CD4-positive, alpha-beta memory T cell (primary cell): ENCODE results near the gene KIAA0586. TPM values are rescaled to one million over a fixed set of nuclear protein-coding genes. Genes with fewer than 3 reads are reported as not detected.
"Not testable (repeated sequence)": the region's sequence is repeated elsewhere in the genome, so short reads cannot be mapped to it uniquely, and the experiment has no call there.

Experiments used
- CTCF ChIA-PET: fragments of 350-600 bp; sonication (Branson Sonifier 250); formaldehyde crosslinking; loops from one replicate; lab custom pipeline; 2021; ENCODE audit warnings: inconsistent platforms; ENCODE audit not compliant: partially characterized antibody; lab: Charles Lee
- POLR2A ChIA-PET: fragments of 350-600 bp; sonication (Branson Sonifier 250); formaldehyde crosslinking; loops from one replicate; lab custom pipeline; 2021; ENCODE audit not compliant: partially characterized antibody; lab: Charles Lee
- DNase-seq, 5 donors: peaks; one replicate each; pipeline versions ENCODE4 v3.0.0 to v3.0.0-alpha.2; 2020 to 2022; ENCODE audit warnings: mixed read lengths in 1 of 5
- H3K27ac ChIP-seq: one replicate; pipeline ENCODE4 v1.7.0; 2013; ENCODE audit warnings: low read depth, low read length
- H3K27me3 ChIP-seq: 2 replicates; pipeline ENCODE4 v1.7.0; 2013; ENCODE audit warnings: mild to moderate bottlenecking, low read length, moderate library complexity; ENCODE audit not compliant: insufficient read depth
- H3K36me3 ChIP-seq: 2 replicates; pipeline ENCODE4 v1.7.0; 2013; ENCODE audit warnings: mild to moderate bottlenecking, low read length, moderate library complexity; ENCODE audit not compliant: insufficient read depth
- H3K4me1 ChIP-seq: 2 replicates; pipeline ENCODE4 v1.7.0; 2013; ENCODE audit warnings: mild to moderate bottlenecking, low read length, moderate library complexity; ENCODE audit not compliant: insufficient read depth
- H3K4me3 ChIP-seq, 2 donors: one replicate each; pipeline ENCODE4 v1.7.0; 2013; ENCODE audit warnings: low read length in 2 of 2, mild to moderate bottlenecking in 1 of 2
- H3K9me3 ChIP-seq, 2 donors: one replicate each; pipeline ENCODE4 v1.7.0; 2013; ENCODE audit warnings: low read length in 2 of 2, control low read depth in 1 of 2; ENCODE audit not compliant: control insufficient read depth in 1 of 2
- H3K27ac Mint-ChIP-seq, 7 donors: one replicate each; pipeline ENCODE4 v1.8.0; 2020 to 2021; ENCODE audit warnings: mixed read lengths in 7 of 7, mild to moderate bottlenecking in 6 of 7, inconsistent platforms in 3 of 7, moderate library complexity in 3 of 7
- H3K27me3 Mint-ChIP-seq, 2 donors: one replicate each; pipeline ENCODE4 v1.8.0; 2020 to 2021; ENCODE audit warnings: mixed read lengths in 2 of 2
- H3K36me3 Mint-ChIP-seq, 2 donors: one replicate each; pipeline ENCODE4 v1.8.0; 2020 to 2021; ENCODE audit warnings: mixed read lengths in 2 of 2, inconsistent platforms in 1 of 2, mild to moderate bottlenecking in 1 of 2
- H3K4me1 Mint-ChIP-seq, 4 donors: one replicate each; pipeline ENCODE4 v1.8.0; 2020 to 2021; ENCODE audit warnings: mixed read lengths in 4 of 4, mild to moderate bottlenecking in 1 of 4
- H3K4me3 Mint-ChIP-seq, 8 donors: one replicate each; pipeline ENCODE4 v1.8.0; 2020 to 2021; ENCODE audit warnings: mixed read lengths in 8 of 8, mild to moderate bottlenecking in 7 of 8, moderate library complexity in 6 of 8, inconsistent platforms in 3 of 8
- H3K9me3 Mint-ChIP-seq, 8 donors: one replicate each; pipeline ENCODE4 v1.8.0; 2020 to 2021; ENCODE audit warnings: mixed read lengths in 8 of 8, mild to moderate bottlenecking in 5 of 8, inconsistent platforms in 3 of 8, moderate library complexity in 1 of 8
- intact Hi-C: fragments of 100-400 bp; cut with micrococcal nuclease; formaldehyde crosslinking; loops from one replicate; pipeline ENCODE4 v1.15.1; 2023
- polyA plus RNA-seq, 2 donors: library from polyadenylated mRNA; unstranded; fragments of 300-500 nt; fragmentation: Illumina TruSeq; gene quantifications; one replicate each; pipeline ENCODE4 v1.2.3, GENCODE V29; 2021
- total RNA-seq, 2 experiments: library from RNA; stranded (reverse); gene quantifications; one replicate each; pipeline ENCODE4 v1.2.3, GENCODE V29; 2021

Gene KIAA0586
- total and polyA plus RNA-seq, 4 experiments from 2014 or later: 13.7 to 48.2 (median 34.0) TPM

DNA sequence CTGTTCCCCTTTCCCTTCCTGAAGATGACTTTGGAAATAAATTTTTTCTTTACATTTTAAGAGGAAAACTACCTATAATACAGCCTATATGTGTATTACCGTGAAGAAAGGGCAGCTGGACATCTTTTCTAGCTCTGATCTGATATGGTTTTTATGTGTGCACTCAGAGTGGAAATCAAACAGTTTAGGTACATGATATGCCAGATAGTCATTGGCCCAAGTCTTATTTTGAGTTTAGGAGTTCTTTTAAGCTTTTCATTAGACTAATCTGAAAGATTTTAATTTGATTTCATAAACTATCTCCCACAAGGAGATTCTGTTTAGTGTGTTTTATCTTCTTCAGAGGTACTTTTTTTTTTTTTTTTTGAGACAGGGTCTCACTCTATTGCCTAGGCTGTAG, 48.8 kb downstream of the KIAA0586 start:
- H3K27me3 Mint-ChIP-seq: no peaks in the 10 kb centered on the region
- no peak overlapping the region for H3K27ac ChIP-seq
- DNase-seq: no peak
- no peaks in the 10 kb centered on the region for H3K27me3 ChIP-seq
- H3K4me1 ChIP-seq: no peaks in the 10 kb centered on the region
- H3K9me3 Mint-ChIP-seq: no peaks in the 10 kb centered on the region
- intact Hi-C loops: no loop called here
- peaks cover 0 to 5% (median under 1%) of the 10 kb centered on the region in 4 donors for H3K4me1 Mint-ChIP-seq
- H3K36me3 ChIP-seq: peaks cover 21% of the 10 kb centered on the region
- no peak overlapping the region for H3K4me3 ChIP-seq
- no peaks in the 10 kb centered on the region for H3K9me3 ChIP-seq
- no peak overlapping the region for H3K4me3 Mint-ChIP-seq
- ChIA-PET POLR2A (no interaction called here), CTCF (interaction anchor here (1.1 kb wide), 1 partner anchor 21 kb away, joined by 3 read pairs; no protein-coding TSS in a partner anchor)
- peaks cover 70 to 71% of the 10 kb centered on the region in 2 donors for H3K36me3 Mint-ChIP-seq
- peak overlapping the region in 2 of 7 donors; percentile 19 to 29 for H3K27ac Mint-ChIP-seq

DNA sequence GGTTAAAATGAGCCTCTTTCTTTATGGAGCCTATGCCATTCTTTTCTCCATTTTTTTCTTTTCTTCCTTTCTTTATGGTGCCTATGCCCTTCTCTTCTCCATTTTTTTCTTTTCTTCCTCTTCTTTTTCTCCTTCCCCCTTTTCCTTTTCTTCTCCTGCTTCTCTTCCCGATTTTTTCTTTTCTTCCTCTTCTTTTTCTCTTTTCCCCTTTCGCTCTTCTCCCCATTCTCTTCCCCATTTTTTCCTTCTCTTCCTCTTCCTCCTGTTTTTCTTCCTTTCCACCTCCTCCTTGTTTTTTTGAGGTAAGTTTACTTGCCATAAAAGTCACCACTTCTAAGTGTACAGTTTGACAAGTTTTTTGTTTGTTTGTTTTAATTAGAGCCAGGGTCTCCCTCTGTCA, 50.1 kb downstream of the KIAA0586 start:
- Mint-ChIP-seq H3K27ac (no peak overlapping the region), H3K9me3 (no peaks in the 10 kb centered on the region), H3K36me3 (peaks cover 63 to 69% of the 10 kb centered on the region in 2 donors), H3K4me1 (peaks cover 0 to 5% (median under 1%) of the 10 kb centered on the region in 4 donors), H3K27me3 (no peaks in the 10 kb centered on the region), H3K4me3 (no peak overlapping the region)
- intact Hi-C loops: no loop called here
- Histone ChIP-seq H3K27me3 (no peaks in the 10 kb centered on the region), H3K36me3 (peaks cover 21% of the 10 kb centered on the region), H3K4me3 (no peak overlapping the region), H3K9me3 (no peaks in the 10 kb centered on the region), H3K27ac (no peak overlapping the region), H3K4me1 (no peaks in the 10 kb centered on the region)
- ChIA-PET POLR2A (no interaction called here), CTCF (interaction anchor here (1.1 kb wide), 1 partner anchor 10 kb away, joined by 3 read pairs; no protein-coding TSS in a partner anchor)
- DNase-seq: no peak

DNA sequence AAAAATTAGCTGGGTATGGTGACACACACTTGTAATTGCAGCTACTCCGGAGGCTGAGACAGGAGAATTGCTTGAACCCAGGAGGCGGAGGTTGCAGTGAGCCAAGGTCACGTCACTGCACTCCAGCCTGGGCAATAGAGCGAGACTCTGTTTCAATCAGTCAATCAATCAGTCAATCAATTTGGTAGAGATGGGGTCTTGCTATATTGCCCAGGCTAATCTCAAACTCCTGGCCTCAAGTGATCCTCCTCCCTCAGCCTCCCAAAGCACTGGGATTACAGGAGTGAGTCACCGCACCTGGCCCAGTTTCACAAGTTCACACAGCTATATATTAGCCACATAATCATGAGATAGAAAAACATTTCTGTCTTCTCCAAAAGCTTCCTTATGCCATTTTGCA, 50.8 kb downstream of the KIAA0586 start:
- H3K4me3 ChIP-seq, DNase-seq, H3K27me3 ChIP-seq, POLR2A ChIA-PET, H3K27ac Mint-ChIP-seq, H3K4me1 Mint-ChIP-seq, H3K9me3 Mint-ChIP-seq, H3K4me3 Mint-ChIP-seq, H3K9me3 ChIP-seq, CTCF ChIA-PET, H3K27ac ChIP-seq, H3K4me1 ChIP-seq, H3K27me3 Mint-ChIP-seq, intact Hi-C loops: not testable (repeated sequence)
- H3K36me3 ChIP-seq: peaks cover 21% of the 10 kb centered on the region
- peaks cover 66 to 71% of the 10 kb centered on the region in 2 donors for H3K36me3 Mint-ChIP-seq

- Mint-ChIP-seq H3K36me3 (peaks cover 56 to 61% of the 10 kb centered on the region in 2 donors), H3K27me3 (no peaks in the 10 kb centered on the region), H3K9me3 (no peaks in the 10 kb centered on the region), H3K27ac (peak overlapping the region in 1 of 7 donors; percentile 54), H3K4me1 (peaks cover 0 to 5% (median under 1%) of the 10 kb centered on the region in 4 donors), H3K4me3 (no peak overlapping the region)
- DNase-seq: no peak
- H3K36me3 ChIP-seq: peaks cover 14% of the 10 kb centered on the region
- H3K4me3 ChIP-seq: no peak overlapping the region
- H3K27ac ChIP-seq: no peak overlapping the region
- ChIA-PET CTCF (no interaction called here), POLR2A (no interaction called here)
- H3K27me3 ChIP-seq: no peaks in the 10 kb centered on the region
- intact Hi-C loops: no loop called here
- no peaks in the 10 kb centered on the region for H3K4me1 ChIP-seq
- H3K9me3 ChIP-seq: no peaks in the 10 kb centered on the region
These were observed 52.5 kb downstream of the KIAA0586 start for GRCh38 chr14:58479975-58480374.

DNA sequence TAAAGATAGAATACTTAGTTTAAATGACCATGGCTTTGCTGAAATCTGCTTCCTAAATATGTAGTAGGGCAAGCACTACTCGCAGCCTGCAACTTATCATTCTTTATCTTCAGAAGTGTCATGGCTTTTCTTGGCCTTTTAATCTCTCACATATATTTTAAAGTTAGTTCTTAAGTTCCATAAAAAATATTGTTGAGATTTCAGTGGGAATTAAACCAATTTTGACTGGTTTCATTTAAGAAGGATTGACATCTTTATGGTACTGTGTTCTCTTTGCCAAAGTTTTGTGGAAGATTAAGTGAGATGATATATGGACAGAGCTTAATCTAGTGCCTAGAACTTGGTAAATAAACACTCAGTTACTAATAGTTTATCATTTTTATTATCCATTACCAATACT, 56.7 kb downstream of the KIAA0586 start:
- ChIA-PET POLR2A (no interaction called here), CTCF (no interaction called here)
- Histone ChIP-seq H3K27me3 (no peaks in the 10 kb centered on the region), H3K4me1 (no peaks in the 10 kb centered on the region), H3K36me3 (peaks cover 4% of the 10 kb centered on the region), H3K9me3 (no peaks in the 10 kb centered on the region), H3K27ac (no peak overlapping the region), H3K4me3 (no peak overlapping the region)
- intact Hi-C loops: no loop called here
- H3K9me3 Mint-ChIP-seq: no peaks in the 10 kb centered on the region
- peaks cover 56 to 57% of the 10 kb centered on the region in 2 donors for H3K36me3 Mint-ChIP-seq
- no peak overlapping the region for H3K27ac Mint-ChIP-seq
- H3K4me3 Mint-ChIP-seq: no peak overlapping the region
- no peaks in the 10 kb centered on the region for H3K27me3 Mint-ChIP-seq
- H3K4me1 Mint-ChIP-seq: peaks cover 0 to 5% (median 0%) of the 10 kb centered on the region in 4 donors
- DNase-seq: no peak

DNA sequence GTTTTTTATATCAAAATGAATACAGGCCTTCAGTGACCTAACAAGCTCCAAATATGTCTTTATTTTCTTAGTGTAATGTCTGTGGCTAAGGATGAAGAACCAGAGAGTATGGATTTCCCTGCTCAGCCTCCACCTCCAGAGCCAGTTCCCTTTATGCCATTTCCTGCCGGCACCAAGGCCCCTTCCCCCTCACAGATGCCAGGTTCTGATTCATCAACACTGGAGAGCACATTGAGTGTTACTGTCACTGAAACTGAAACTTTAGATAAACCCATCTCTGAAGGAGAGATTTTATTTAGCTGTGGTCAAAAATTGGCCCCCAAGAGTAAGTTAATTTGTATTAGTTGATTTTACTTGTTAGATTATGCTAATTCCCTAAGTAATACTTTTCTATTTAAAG, 61.0 kb downstream of the KIAA0586 start:
- CTCF ChIA-PET: interaction anchor here (1.1 to 2.1 kb wide), 3 partner anchors 9 to 92 kb away, joined by 3 to 7 read pairs (median 6); partner anchors contain the start of gene TOMM20L
- no peak overlapping the region for H3K4me3 Mint-ChIP-seq

DNA sequence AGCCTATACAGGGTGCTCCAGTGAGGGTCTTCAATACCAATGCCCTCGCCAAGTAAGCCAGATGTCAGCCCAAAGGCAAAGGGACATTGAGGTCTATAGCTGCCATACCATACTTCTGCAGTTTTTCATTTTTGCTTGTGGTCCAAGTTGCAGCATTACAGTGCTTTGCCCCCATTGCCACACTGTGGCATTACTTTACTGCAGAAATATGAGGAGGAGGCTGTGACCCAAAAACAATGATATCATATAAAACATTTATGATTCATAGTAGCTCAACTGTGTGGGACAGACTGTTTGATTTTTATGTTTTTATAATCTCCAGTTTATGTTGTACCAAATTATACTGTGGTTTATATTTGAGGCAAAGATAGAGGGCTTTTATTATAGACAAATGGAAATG, 64.1 kb downstream of the KIAA0586 start:
- Mint-ChIP-seq H3K36me3 (peaks cover 31 to 39% of the 10 kb centered on the region in 2 donors), H3K9me3 (no peaks in the 10 kb centered on the region), H3K27me3 (no peaks in the 10 kb centered on the region), H3K4me3 (no peak overlapping the region), H3K27ac (no peak overlapping the region), H3K4me1 (no peaks in the 10 kb centered on the region)
- intact Hi-C loops: no loop called here
- POLR2A ChIA-PET: no interaction called here
- H3K27ac ChIP-seq: no peak overlapping the region
- H3K4me1 ChIP-seq: no peaks in the 10 kb centered on the region
- DNase-seq: no peak
- no peaks in the 10 kb centered on the region for H3K9me3 ChIP-seq
- no peaks in the 10 kb centered on the region for H3K27me3 ChIP-seq
- peaks cover 19% of the 10 kb centered on the region for H3K36me3 ChIP-seq
- CTCF ChIA-PET: interaction anchor here (1.3 kb wide), 1 partner anchor 10 kb away, joined by 3 read pairs; no protein-coding TSS in a partner anchor
- no peak overlapping the region for H3K4me3 ChIP-seq

More for the DNA sequence above, 61.0 kb downstream of the KIAA0586 start:
- no peak overlapping the region for H3K4me3 ChIP-seq
- Mint-ChIP-seq H3K27ac (no peak overlapping the region), H3K9me3 (no peaks in the 10 kb centered on the region), H3K36me3 (peaks cover 39% of the 10 kb centered on the region in 2 donors), H3K4me1 (no peaks in the 10 kb centered on the region), H3K27me3 (no peaks in the 10 kb centered on the region)
- peaks cover 12% of the 10 kb centered on the region for H3K36me3 ChIP-seq
- no peaks in the 10 kb centered on the region for H3K4me1 ChIP-seq
- no peaks in the 10 kb centered on the region for H3K27me3 ChIP-seq
- DNase-seq: no peak
- intact Hi-C loops: no loop called here
- H3K27ac ChIP-seq: no peak overlapping the region
- no peaks in the 10 kb centered on the region for H3K9me3 ChIP-seq
- POLR2A ChIA-PET: no interaction called here
